ENCODE measurements around the gene ANXA11. TPM values are rescaled to one million over a fixed set of nuclear protein-coding genes. Genes with fewer than 3 reads are reported as not detected.
A peak's percentile ranks its signal among the peaks of the same experiment; 100 is the strongest.

The ANXA11 gene
- total and polyA plus RNA-seq, 2 of the 8 experiments (the other 6 are each of a cell fraction or from before 2014, with no cell fraction given), result 40.5 to 84.9 TPM

GRCh38 chr10:80200687-80201086 is 4.7 kb downstream of the ANXA11 start:
- POLR2A ChIA-PET (ENCODE audit: partially characterized antibody), result interaction anchor here (1.3 to 1.4 kb wide), 2 partner anchors 9 to 13 kb away, joined by 3 to 4 read pairs; no protein-coding TSS in a partner anchor
- FAIRE-seq, result no peak

More at GRCh38 chr10:80200687-80201086, 4.7 kb downstream of the ANXA11 start:
- Histone ChIP-seq H3K9ac (replicated peaks in 1 of 4; ENCODE audit: extremely low read depth in 1 of 4, low read depth in 3 of 4, low read length in 3 of 4) (no peak overlapping the region), H3K14ac (ENCODE audit: insufficient read length) (no peak overlapping the region), H3K4me2 (ENCODE audit: insufficient read depth in 1 of 2, low read depth in 2 of 2, low read length in 2 of 2) (no peak overlapping the region), H2BK20ac (ENCODE audit: low read length) (peak overlapping the region; percentile 15; the same call in 1 of the 2 replicates), H2BK5ac (ENCODE audit: low read depth, low read length) (no peak overlapping the region), H2BK120ac (replicated peaks; ENCODE audit: low read depth, low read length) (no peak overlapping the region), H3K4me3 (ENCODE audit: extremely low read depth in 1 of 4, insufficient read depth in 2 of 4, low read depth in 3 of 4, low read length in 4 of 4) (no peak overlapping the region), H4K5ac (ENCODE audit: insufficient read length, low read depth, low read length) (no peak overlapping the region), H3K9me3 (ENCODE audit: insufficient read depth in 2 of 2, low read depth in 1 of 2, low read length in 1 of 2) (no peaks in the 10 kb centered on the region), H3K4ac (replicated peaks; ENCODE audit: insufficient read length, low read depth, low read length) (no peak overlapping the region), H4K91ac (replicated peaks; ENCODE audit: insufficient read length, low read length) (no peak overlapping the region), H2AFZ (ENCODE audit: low read length) (no peak overlapping the region), H3K23ac (ENCODE audit: insufficient read length) (no peak overlapping the region), H3K56ac (replicated peaks; ENCODE audit: insufficient read length, low read depth, low read length) (no peak overlapping the region), H3K23me2 (ENCODE audit: low read depth, low read length) (peaks cover 7% of the 10 kb centered on the region), H3K36me3 (ENCODE audit: control insufficient read depth in 2 of 4, insufficient read depth in 4 of 4, low read length in 3 of 4) (no peaks in the 10 kb centered on the region; a peak in 1 of 8 replicates), H3K18ac (ENCODE audit: extremely low read depth, low read length) (no peak overlapping the region), H3K27ac (ENCODE audit: low read depth, low read length) (no peak overlapping the region), H2BK15ac (ENCODE audit: low read length) (peak overlapping the region; percentile 85; the same call in 1 of the 2 replicates), H3K27me3 (replicated peaks in 1 of 4; ENCODE audit: control insufficient read depth in 3 of 4, extremely low read depth in 1 of 4, insufficient read depth in 3 of 4, low read length in 3 of 4) (peaks cover 0 to 9% (median 2%) of the 10 kb centered on the region in 4 experiments; a peak in 3 of 7 replicates), H2AK5ac (ENCODE audit: low read depth, low read length) (peak overlapping the region; percentile 60; the same call in 1 of the 2 replicates), H3K4me1 (replicated peaks in 1 of 4; ENCODE audit: control insufficient read depth in 3 of 4, insufficient read depth in 4 of 4, low read length in 3 of 4) (peaks cover 7 to 16% (median 10%) of the 10 kb centered on the region in 4 experiments), H2BK12ac (ENCODE audit: low read depth, low read length) (peak overlapping the region; percentile 50; the same call in 1 of the 2 replicates), H3K79me2 (ENCODE audit: control insufficient read depth in 1 of 2, insufficient read depth in 2 of 2, low read length in 2 of 2) (peaks cover 3 to 62% of the 10 kb centered on the region in 2 experiments), H4K8ac (ENCODE audit: extremely low read depth, insufficient read depth, low read length) (no peak overlapping the region), H4K20me1 (replicated peaks in 1 of 2; ENCODE audit: control insufficient read depth in 1 of 2, insufficient read depth in 2 of 2, low read length in 2 of 2) (peaks cover 0 to 18% of the 10 kb centered on the region in 2 experiments), H3K79me1 (ENCODE audit: low read depth, low read length) (peaks cover 14% of the 10 kb centered on the region)
- no peak for DNase-seq (ENCODE audit: low read depth in 1 of 2, low spot score in 2 of 2)
- WGBS, 2 experiments (ENCODE audit: extremely low coverage in 1 of 2, insufficient coverage in 1 of 2, insufficient read length in 1 of 2, insufficient replicate concordance in 2 of 2, low coverage in 1 of 2, low lambda C conversion rate in 2 of 2, missing lambda C conversion rate in 1 of 2), result 93% methylated on average over 10 of the region's 10 CpGs; no CpG with 5 or more reads in 1 of the 2 experiments
- CTCF ChIA-PET (ENCODE audit: partially characterized antibody), result interaction anchor here (0.6 to 2.4 kb wide), 6 partner anchors 17 to 898 kb away, joined by 3 to 9 read pairs (median 4); no protein-coding TSS in a partner anchor
